Psoas muscle (tissue), 8 donors: ENCODE measurements around the gene CRP. TPM values are rescaled to one million over a fixed set of nuclear protein-coding genes. Genes with fewer than 3 reads are reported as not detected.

ENCODE experiments used
- ATAC-seq, 4 donors: fragments of 200-7000 bp; cut with Tn5 transposase; one replicate each; pipeline ENCODE4 v1.9.1; 2020; ENCODE audit warnings: moderate library complexity in 3 of 4, mild to moderate bottlenecking in 2 of 4
- DNase-seq, 2 donors: peaks; one replicate each; pipeline ENCODE4 v3.0.0-alpha.2; 2020
- H3K27ac ChIP-seq: fragments of 200-600 bp; one replicate; pipeline ENCODE4 v1.8.0; 2022
- H3K27me3 ChIP-seq, 3 donors: fragments of 200-600 bp in 1 of 3; one replicate each; pipeline versions ENCODE4 v1.6.1 to v1.8.0; 2013 to 2022; ENCODE audit warnings: low read length in 2 of 3, mild to moderate bottlenecking in 2 of 3, moderate library complexity in 1 of 3; ENCODE audit not compliant: insufficient read depth in 3 of 3
- H3K36me3 ChIP-seq, 2 donors: fragments of 200-600 bp in 1 of 2; one replicate each; pipeline versions ENCODE4 v1.6.1 to v1.8.0; 2013 to 2022; ENCODE audit warnings: low read depth in 1 of 2, mild to moderate bottlenecking in 1 of 2, moderate library complexity in 1 of 2; ENCODE audit not compliant: insufficient read depth in 1 of 2
- H3K4me1 ChIP-seq: fragments of 200-600 bp; one replicate; pipeline ENCODE4 v1.8.0; 2022
- H3K4me3 ChIP-seq: fragments of 200-600 bp; one replicate; pipeline ENCODE4 v1.8.0; 2022; ENCODE audit warnings: mild to moderate bottlenecking
- H3K9me3 ChIP-seq: fragments of 200-600 bp; one replicate; pipeline ENCODE4 v1.8.0; 2022
- WGBS, 3 donors: extraction: QIAGEN DNeasy Blood & Tissue Kit; methylation state at CpG; one replicate each; pipeline versions ENCODE4 v1.1.6 to v1.1.7; 2013; 5-methylcytosine and 5-hydroxymethylcytosine counted together
- intact Hi-C, 2 donors: fragments of 100-400 bp; cut with DNase I; formaldehyde crosslinking; loops; one replicate each; pipeline versions ENCODE4 v1.11.0 to v1.14.2; 2022
- polyA plus RNA-seq, 3 donors: library from polyadenylated mRNA; stranded (reverse); fragments of 200-250 nt; gene quantifications; one replicate each; pipeline ENCODE4 v1.2.3, GENCODE V29; 2013
- total RNA-seq, 4 donors: library from RNA; stranded (reverse); fragmentation: NEBNext Ultra II Directional in 2 of 4; extraction: Animal tissue kit (Norgen Biotek cat#: 25700) in 2 of 4; gene quantifications; one replicate each; pipeline versions ENCODE4 v1.2.1 to v1.2.4, GENCODE V29; 2021 to 2023
- TF ChIP-seq, protein P1 (sequence below): fragments of 200-600 bp; IDR thresholded peaks from one replicate; pipeline ENCODE4 v1.8.0; 2022; ENCODE audit warnings: antibody characterized with exemption
- donor health status: healthy with polysubstance abuse.
- donor health status: DM: no; HTN: no; CAD: no; lungs with moderate emphysema.
- donor health status: Bipolar disorder and iron deficiency.
- donor health status: healthy.
- donor health status: DM: yes; HTN: yes; CAD: no.
- donor health status: DM: no; HTN: no; CAD: no.
- donor health status: DM: no; HTN: no; CAD: no.
- donor health status: DM: yes; HTN: yes; CAD: no.

CRP gene
- total and polyA plus RNA-seq, 7 donors, result 0.04 to 0.46 (median 0.18) TPM; not detected in 3

DNA sequence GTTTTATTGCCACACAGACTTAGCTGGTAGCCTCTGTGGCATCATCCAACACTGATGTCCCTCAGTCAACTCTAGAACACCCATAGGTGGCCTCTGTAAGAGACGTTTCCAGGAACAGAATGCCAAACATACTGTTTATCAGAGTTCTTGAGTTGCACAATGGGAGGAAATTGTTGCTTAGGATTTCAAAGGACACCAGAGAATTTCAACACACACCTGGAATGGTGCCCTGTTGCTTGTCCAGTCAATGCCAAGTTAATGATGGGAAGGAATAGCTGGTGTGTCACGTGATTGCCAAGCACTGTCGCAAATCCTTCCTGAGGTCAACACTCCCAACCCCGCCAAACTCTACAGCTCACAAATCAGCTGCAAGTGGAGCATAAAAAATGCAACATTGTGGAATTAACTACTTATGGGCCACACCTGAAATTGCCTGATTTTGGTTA, 37.8 kb upstream of the CRP start:
- no peaks in the 10 kb centered on the region for H3K9me3 ChIP-seq
- WGBS, 3 donors, result 16 to 28% (median 18%) methylated on average over 4 of the region's 4 CpGs
- no peaks in the 10 kb centered on the region for H3K4me1 ChIP-seq
- no peaks in the 10 kb centered on the region for H3K27me3 ChIP-seq
- H3K4me3 ChIP-seq, result no peak overlapping the region
- peak overlapping the region; percentile 55 for H3K27ac ChIP-seq
- ATAC-seq, result peak in 3 of 4 donors; percentile 82 to 91 (median 91)
- intact Hi-C loops, result no loop called here
- peak; percentile 64 to 73 for DNase-seq
- no peaks in the 10 kb centered on the region for H3K36me3 ChIP-seq
- TF ChIP-seq, protein P1, sequence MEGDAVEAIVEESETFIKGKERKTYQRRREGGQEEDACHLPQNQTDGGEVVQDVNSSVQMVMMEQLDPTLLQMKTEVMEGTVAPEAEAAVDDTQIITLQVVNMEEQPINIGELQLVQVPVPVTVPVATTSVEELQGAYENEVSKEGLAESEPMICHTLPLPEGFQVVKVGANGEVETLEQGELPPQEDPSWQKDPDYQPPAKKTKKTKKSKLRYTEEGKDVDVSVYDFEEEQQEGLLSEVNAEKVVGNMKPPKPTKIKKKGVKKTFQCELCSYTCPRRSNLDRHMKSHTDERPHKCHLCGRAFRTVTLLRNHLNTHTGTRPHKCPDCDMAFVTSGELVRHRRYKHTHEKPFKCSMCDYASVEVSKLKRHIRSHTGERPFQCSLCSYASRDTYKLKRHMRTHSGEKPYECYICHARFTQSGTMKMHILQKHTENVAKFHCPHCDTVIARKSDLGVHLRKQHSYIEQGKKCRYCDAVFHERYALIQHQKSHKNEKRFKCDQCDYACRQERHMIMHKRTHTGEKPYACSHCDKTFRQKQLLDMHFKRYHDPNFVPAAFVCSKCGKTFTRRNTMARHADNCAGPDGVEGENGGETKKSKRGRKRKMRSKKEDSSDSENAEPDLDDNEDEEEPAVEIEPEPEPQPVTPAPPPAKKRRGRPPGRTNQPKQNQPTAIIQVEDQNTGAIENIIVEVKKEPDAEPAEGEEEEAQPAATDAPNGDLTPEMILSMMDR, result no peak

DNA sequence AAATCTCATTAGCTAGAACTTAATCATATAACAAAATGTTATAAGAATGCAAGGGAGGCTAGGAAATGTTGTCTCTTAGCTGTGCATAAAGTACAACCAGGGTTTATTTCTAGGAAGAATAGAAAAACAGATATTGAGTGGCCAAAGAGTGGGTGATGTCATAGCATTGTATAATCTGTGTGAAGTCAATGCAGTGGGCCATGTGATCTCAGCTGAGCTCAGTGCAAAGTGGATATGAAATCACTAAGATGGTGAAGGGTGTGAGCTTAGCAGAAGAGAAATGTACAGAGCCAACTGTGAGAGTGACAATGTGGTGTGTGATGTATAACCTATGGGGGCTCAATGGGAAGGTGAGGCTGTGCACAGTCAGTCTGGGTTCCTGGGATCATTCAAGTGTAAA, 36.6 kb upstream of the CRP start:
- intact Hi-C loops, result no loop called here
- no peak overlapping the region for H3K4me3 ChIP-seq
- no peaks in the 10 kb centered on the region for H3K36me3 ChIP-seq
- H3K4me1 ChIP-seq, result no peaks in the 10 kb centered on the region
- no peak for ATAC-seq
- no peaks in the 10 kb centered on the region for H3K27me3 ChIP-seq
- TF ChIP-seq, protein P1, result no peak
- no peak overlapping the region for H3K27ac ChIP-seq
- no peak for DNase-seq
- no peaks in the 10 kb centered on the region for H3K9me3 ChIP-seq

DNA sequence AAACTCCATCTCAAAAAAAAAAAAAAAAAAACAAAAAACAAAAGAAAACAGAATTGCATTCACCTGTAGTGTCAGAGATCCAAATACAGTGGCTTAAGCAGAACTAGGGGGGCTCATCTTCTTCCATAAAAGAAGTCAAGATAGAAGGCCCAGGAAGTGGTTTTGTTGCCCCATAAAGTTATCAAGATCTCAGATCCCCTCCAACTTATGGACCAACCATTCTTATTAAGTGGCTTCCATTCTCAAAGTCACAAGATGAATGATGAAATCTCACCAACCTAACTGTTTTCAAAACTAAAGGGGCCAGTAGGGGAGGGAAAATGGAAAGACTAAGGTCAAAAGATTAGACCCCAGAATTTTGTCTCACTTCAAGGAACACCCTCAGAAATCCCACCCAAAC, 36.2 kb upstream of the CRP start:
- intact Hi-C loops, result no loop called here
- Histone ChIP-seq H3K9me3 (no peaks in the 10 kb centered on the region), H3K4me3 (no peak overlapping the region), H3K27me3 (no peaks in the 10 kb centered on the region), H3K27ac (no peak overlapping the region), H3K4me1 (no peaks in the 10 kb centered on the region), H3K36me3 (no peaks in the 10 kb centered on the region)
- no peak for DNase-seq
- no peak for ATAC-seq
- TF ChIP-seq, protein P1, result no peak

DNA sequence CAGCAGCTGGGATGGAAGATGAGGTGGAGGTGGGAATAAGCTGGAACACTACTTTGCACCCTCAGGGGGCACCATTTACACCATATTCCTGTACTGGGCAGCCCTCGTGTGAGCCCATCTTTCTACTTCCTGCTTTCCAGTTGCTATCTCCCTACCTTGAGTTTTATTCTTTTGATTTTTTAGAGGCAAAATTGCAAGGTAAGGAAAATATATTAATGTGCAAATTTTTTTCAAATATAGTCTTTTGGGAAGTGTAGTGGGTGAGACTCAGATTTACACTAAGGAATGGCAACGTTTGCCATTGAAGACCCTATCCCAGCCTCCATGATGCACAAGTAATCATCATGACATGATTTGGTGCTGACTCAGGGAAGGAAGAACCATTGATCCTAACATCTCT, 35.2 kb upstream of the CRP start:
- Histone ChIP-seq H3K4me3 (no peak overlapping the region), H3K36me3 (no peaks in the 10 kb centered on the region), H3K27me3 (no peaks in the 10 kb centered on the region), H3K4me1 (no peaks in the 10 kb centered on the region), H3K27ac (no peak overlapping the region), H3K9me3 (no peaks in the 10 kb centered on the region)
- DNase-seq (no peak), ATAC-seq (no peak)
- 58 to 72% (median 62%) methylated on average over 2 of the region's 2 CpGs for WGBS, 3 donors
- TF ChIP-seq, protein P1, result no peak
- intact Hi-C loops, result no loop called here

DNA sequence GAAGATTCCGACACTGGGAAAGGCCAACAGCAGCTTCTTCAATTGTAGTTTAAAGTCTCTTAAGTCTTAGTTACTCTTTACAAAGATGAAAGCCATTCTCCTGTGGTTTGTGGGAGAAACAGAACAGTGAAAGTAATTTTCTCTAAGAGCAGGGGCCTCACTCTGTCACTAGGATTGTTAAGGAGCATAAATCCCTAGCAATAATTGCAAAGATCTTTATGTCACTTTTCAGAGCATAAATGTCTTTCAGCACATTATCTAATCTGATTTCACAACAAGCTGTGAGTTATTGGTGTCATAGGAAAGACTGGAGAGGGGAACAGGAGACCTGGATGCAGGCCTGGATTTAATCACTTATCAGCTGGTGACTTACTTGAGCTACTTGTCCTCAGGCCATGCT, 34.0 kb upstream of the CRP start:
- Histone ChIP-seq H3K4me1 (no peaks in the 10 kb centered on the region), H3K9me3 (no peaks in the 10 kb centered on the region), H3K36me3 (no peaks in the 10 kb centered on the region), H3K27me3 (no peaks in the 10 kb centered on the region), H3K27ac (no peak overlapping the region), H3K4me3 (no peak overlapping the region)
- 84 to 96% (median 90%) methylated on average over 1 of the region's 1 CpG for WGBS, 3 donors
- intact Hi-C loops, result no loop called here
- ATAC-seq (no peak), DNase-seq (no peak)
- TF ChIP-seq, protein P1, result no peak
